Neuronal stem cell (in vitro differentiated cells): ENCODE results near the gene FBLN1.

ENCODE experiments used
- DNase-seq: peaks from one replicate; pipeline ENCODE4 v3.0.0-alpha.2; 2013; ENCODE audit warnings: low spot score
- H2AFZ ChIP-seq: one replicate; pipeline ENCODE4 v1.6.1; 2013; ENCODE audit warnings: mild to moderate bottlenecking, low read length, inconsistent platforms
- H2AK5ac ChIP-seq: 2 replicates; pipeline ENCODE4 v1.6.1; 2013; ENCODE audit warnings: low read depth, mild to moderate bottlenecking, inconsistent platforms, low read length, moderate library complexity, mixed read lengths
- H2BK120ac ChIP-seq: 2 replicates; pipeline ENCODE4 v1.6.1; 2013; ENCODE audit warnings: low read depth, mild to moderate bottlenecking, inconsistent platforms, low read length, moderate library complexity, mixed read lengths
- H2BK12ac ChIP-seq: one replicate; pipeline ENCODE4 v1.6.1; 2013; ENCODE audit warnings: low read length, inconsistent platforms
- H2BK15ac ChIP-seq: 2 replicates; pipeline ENCODE4 v1.6.1; 2013; ENCODE audit warnings: mild to moderate bottlenecking, low read length, inconsistent platforms, mixed read lengths
- H2BK5ac ChIP-seq: one replicate; pipeline ENCODE4 v1.6.1; 2013; ENCODE audit warnings: inconsistent platforms, mild to moderate bottlenecking, low read length, moderate library complexity
- H3K14ac ChIP-seq: one replicate; pipeline ENCODE4 v1.6.1; 2013; ENCODE audit warnings: low read length, inconsistent platforms
- H3K18ac ChIP-seq: 2 replicates; pipeline ENCODE4 v1.6.1; 2013; ENCODE audit warnings: low read length, inconsistent platforms
- H3K23ac ChIP-seq: 2 replicates; pipeline ENCODE4 v1.6.1; 2013; ENCODE audit warnings: low read depth, mild to moderate bottlenecking, mixed read lengths, low read length, inconsistent platforms; ENCODE audit not compliant: poor library complexity
- H3K27ac ChIP-seq: replicated peaks from 3 replicates; pipeline ENCODE4 v1.5.1; 2013; ENCODE audit warnings: low read length, inconsistent platforms
- H3K27me3 ChIP-seq, 3 experiments: 2 replicates each; pipeline ENCODE4 v1.6.1; 2013; ENCODE audit warnings: low read length in 3 of 3, mild to moderate bottlenecking in 2 of 3, inconsistent platforms in 1 of 3, low read depth in 1 of 3, mixed read lengths in 1 of 3, moderate library complexity in 1 of 3; ENCODE audit not compliant: control insufficient read depth in 3 of 3, insufficient read depth in 3 of 3
- H3K36me3 ChIP-seq, 2 donors: replicated peaks in 1 of 2; 2 replicates each; pipeline ENCODE4 v1.6.1; 2013; ENCODE audit warnings: low read length in 2 of 2; ENCODE audit not compliant: control insufficient read depth in 2 of 2, insufficient read depth in 2 of 2
- H3K4ac ChIP-seq: 2 replicates; pipeline ENCODE4 v1.6.1; 2013; ENCODE audit warnings: inconsistent platforms, mild to moderate bottlenecking, low read length, moderate library complexity
- H3K4me1 ChIP-seq, 2 donors: 1 replicate in 1 of 2; 2 replicates in 1 of 2; pipeline ENCODE4 v1.6.1; 2013; ENCODE audit warnings: low read length in 2 of 2, low read depth in 1 of 2; ENCODE audit not compliant: control insufficient read depth in 2 of 2, insufficient read depth in 1 of 2
- H3K4me2 ChIP-seq: one replicate; pipeline ENCODE4 v1.6.1; 2013; ENCODE audit warnings: mild to moderate bottlenecking, low read length, inconsistent platforms; ENCODE audit not compliant: insufficient read depth, poor library complexity, severe bottlenecking
- H3K4me3 ChIP-seq, 2 donors: 2 replicates each; pipeline ENCODE4 v1.5.1; 2013; ENCODE audit warnings: low read length in 2 of 2, mild to moderate bottlenecking in 2 of 2, inconsistent platforms in 1 of 2, moderate library complexity in 1 of 2
- H3K79me1 ChIP-seq: one replicate; pipeline ENCODE4 v1.6.1; 2013; ENCODE audit warnings: low read depth, mild to moderate bottlenecking, inconsistent platforms, low read length, moderate library complexity
- H3K9ac ChIP-seq: one replicate; pipeline ENCODE4 v1.6.1; 2013; ENCODE audit warnings: mild to moderate bottlenecking, low read depth, low read length, inconsistent platforms; ENCODE audit not compliant: poor library complexity
- H3K9me3 ChIP-seq, 2 donors: replicated peaks in 1 of 2; 2 replicates each; pipeline versions ENCODE3 to v1.6.1; 2013; ENCODE audit warnings: low read length in 2 of 2, mild to moderate bottlenecking in 2 of 2, inconsistent platforms in 1 of 2, low read depth in 1 of 2, mixed read lengths in 1 of 2, moderate library complexity in 1 of 2; ENCODE audit not compliant: control insufficient read depth in 2 of 2, insufficient read depth in 1 of 2
- H4K8ac ChIP-seq: one replicate; pipeline ENCODE4 v1.6.1; 2013; ENCODE audit warnings: low read depth, mild to moderate bottlenecking, inconsistent platforms, low read length, moderate library complexity
- H4K91ac ChIP-seq: one replicate; pipeline ENCODE4 v1.6.1; 2013; ENCODE audit warnings: low read length, low read depth, mild to moderate bottlenecking, inconsistent platforms; ENCODE audit not compliant: poor library complexity
- WGBS, 2 donors: extraction: QIAGEN DNeasy Blood & Tissue Kit; methylation state at CpG; one replicate each; pipeline ENCODE4 v1.1.7; 2013; ENCODE audit warnings: missing lambda C conversion rate in 2 of 2, mixed read lengths in 1 of 2; ENCODE audit not compliant: insufficient read length in 2 of 2, insufficient replicate concordance in 1 of 2; ENCODE audit errors: extremely low coverage in 2 of 2; 5-methylcytosine and 5-hydroxymethylcytosine counted together

The FBLN1 gene

GRCh38 chr22:45599836-45600577 lies 97.3 kb downstream of the FBLN1 start:
- Histone ChIP-seq H2AFZ (no peak overlapping the region), H4K8ac (no peak overlapping the region), H2BK12ac (no peak overlapping the region), H3K9ac (no peak overlapping the region), H3K4ac (no peak overlapping the region), H3K79me1 (peaks cover 2% of the 10 kb centered on the region), H2BK15ac (no peak overlapping the region), H3K36me3 (peaks cover 0 to 2% of the 10 kb centered on the region in 2 donors), H3K4me3 (peak overlapping the region in 1 of 2 donors; percentile 31), H3K27ac (no peak overlapping the region), H3K4me2 (no peak overlapping the region), H2AK5ac (no peak overlapping the region), H3K23ac (no peak overlapping the region), H2BK120ac (no peak overlapping the region), H3K27me3 (no peaks in the 10 kb centered on the region), H3K18ac (no peak overlapping the region), H3K4me1 (peaks cover 0 to 2% of the 10 kb centered on the region in 2 donors), H3K14ac (no peak overlapping the region), H2BK5ac (no peak overlapping the region), H3K9me3 (no peaks in the 10 kb centered on the region), H4K91ac (no peak overlapping the region)
- WGBS, 2 donors = no CpG with 5 or more reads among the region's 22 CpGs
- DNase-seq = no peak

GRCh38 chr22:45600790-45601730 lies 98.4 kb downstream of the FBLN1 start:
- Histone ChIP-seq H3K9me3 (no peaks in the 10 kb centered on the region), H2BK120ac (no peak overlapping the region), H3K27me3 (no peaks in the 10 kb centered on the region), H3K4ac (no peak overlapping the region), H2BK15ac (no peak overlapping the region), H3K4me2 (no peak overlapping the region), H4K8ac (no peak overlapping the region), H3K4me1 (peaks cover 0 to 2% of the 10 kb centered on the region in 2 donors), H3K18ac (no peak overlapping the region), H3K36me3 (peaks cover 0 to 2% of the 10 kb centered on the region in 2 donors), H2AFZ (no peak overlapping the region), H2BK5ac (no peak overlapping the region), H3K79me1 (peaks cover 2% of the 10 kb centered on the region), H3K23ac (no peak overlapping the region), H3K27ac (no peak overlapping the region), H3K14ac (no peak overlapping the region), H3K9ac (no peak overlapping the region), H2BK12ac (no peak overlapping the region), H2AK5ac (no peak overlapping the region), H4K91ac (no peak overlapping the region), H3K4me3 (no peak overlapping the region)
- no peak for DNase-seq
- WGBS, 2 donors = no CpG with 5 or more reads among the region's 14 CpGs

GRCh38 chr22:45602004-45602733 lies 99.5 kb downstream of the FBLN1 start:
- peak overlapping the region; percentile 29 for H3K18ac ChIP-seq
- H3K23ac ChIP-seq = peak overlapping the region; percentile 13
- H3K4me2 ChIP-seq = no peak overlapping the region
- no peak overlapping the region for H2BK12ac ChIP-seq
- no peaks in the 10 kb centered on the region for H3K27me3 ChIP-seq
- no peak overlapping the region for H3K4ac ChIP-seq
- H3K4me1 ChIP-seq = peaks cover 0 to 2% of the 10 kb centered on the region in 2 donors
- no peak overlapping the region for H3K27ac ChIP-seq
- no CpG with 5 or more reads among the region's 10 CpGs for WGBS, 2 donors
- no peak overlapping the region for H4K91ac ChIP-seq
- H2BK15ac ChIP-seq = no peak overlapping the region
- no peak overlapping the region for H2AK5ac ChIP-seq
- no peak for DNase-seq
- H2BK120ac ChIP-seq = peak overlapping the region; percentile 7
- peaks cover 0 to 1% of the 10 kb centered on the region in 2 donors for H3K36me3 ChIP-seq
- H3K9ac ChIP-seq = no peak overlapping the region
- H2AFZ ChIP-seq = no peak overlapping the region
- peak overlapping the region; percentile 40 for H2BK5ac ChIP-seq
- no peak overlapping the region for H3K4me3 ChIP-seq
- H3K9me3 ChIP-seq = no peaks in the 10 kb centered on the region
- H3K79me1 ChIP-seq = peaks cover 2% of the 10 kb centered on the region
- no peak overlapping the region for H4K8ac ChIP-seq
- H3K14ac ChIP-seq = no peak overlapping the region
